ENCODE data around the gene NRG3. TPM values are rescaled to one million over a fixed set of nuclear protein-coding genes. Genes with fewer than 3 reads are reported as not detected.

Gene NRG3
- total and polyA plus RNA-seq, 2 of the 8 experiments (the other 6 are each of a cell fraction or from before 2014, with no cell fraction given): 4.2 to 5.0 TPM

DNA sequence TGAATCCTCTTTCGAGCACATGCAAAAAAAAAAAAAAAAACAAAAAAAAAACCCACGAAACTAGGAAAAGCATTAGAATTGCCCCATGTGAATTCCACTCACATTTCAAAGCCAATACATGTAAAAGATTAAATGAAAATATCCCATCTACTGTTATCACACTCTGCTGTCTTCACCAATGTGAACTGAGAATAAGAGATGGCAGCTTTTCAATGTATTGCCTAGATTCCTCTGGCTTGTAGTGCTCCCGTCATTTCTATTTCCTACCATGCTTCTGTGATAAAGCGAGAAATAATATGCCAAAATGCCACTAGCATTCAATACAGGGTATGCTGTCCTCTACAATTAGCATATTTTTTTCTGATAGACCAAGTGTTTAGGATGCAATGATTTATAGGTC is 517.0 kb downstream of the NRG3 start (continued):
- TF ChIP-seq RAD21 (IDR thresholded peaks at IDR 0.05 in 1 of 2, conservative IDR thresholded peaks at IDR 0.05 in 1 of 2; ENCODE audit: low read depth in 2 of 2, low read length in 2 of 2): no peak
- TF ChIP-seq PHF8 (conservative IDR thresholded peaks at IDR 0.05; ENCODE audit: low read depth, low read length): no peak
- no peak for TF ChIP-seq SAP30 (IDR thresholded peaks at IDR 0.05; ENCODE audit: insufficient read depth, insufficient replicate concordance, low read length)
- TF ChIP-seq, protein P1, sequence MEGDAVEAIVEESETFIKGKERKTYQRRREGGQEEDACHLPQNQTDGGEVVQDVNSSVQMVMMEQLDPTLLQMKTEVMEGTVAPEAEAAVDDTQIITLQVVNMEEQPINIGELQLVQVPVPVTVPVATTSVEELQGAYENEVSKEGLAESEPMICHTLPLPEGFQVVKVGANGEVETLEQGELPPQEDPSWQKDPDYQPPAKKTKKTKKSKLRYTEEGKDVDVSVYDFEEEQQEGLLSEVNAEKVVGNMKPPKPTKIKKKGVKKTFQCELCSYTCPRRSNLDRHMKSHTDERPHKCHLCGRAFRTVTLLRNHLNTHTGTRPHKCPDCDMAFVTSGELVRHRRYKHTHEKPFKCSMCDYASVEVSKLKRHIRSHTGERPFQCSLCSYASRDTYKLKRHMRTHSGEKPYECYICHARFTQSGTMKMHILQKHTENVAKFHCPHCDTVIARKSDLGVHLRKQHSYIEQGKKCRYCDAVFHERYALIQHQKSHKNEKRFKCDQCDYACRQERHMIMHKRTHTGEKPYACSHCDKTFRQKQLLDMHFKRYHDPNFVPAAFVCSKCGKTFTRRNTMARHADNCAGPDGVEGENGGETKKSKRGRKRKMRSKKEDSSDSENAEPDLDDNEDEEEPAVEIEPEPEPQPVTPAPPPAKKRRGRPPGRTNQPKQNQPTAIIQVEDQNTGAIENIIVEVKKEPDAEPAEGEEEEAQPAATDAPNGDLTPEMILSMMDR (IDR thresholded peaks at IDR 0.05; ENCODE audit: control extremely low read depth in 1 of 3, insufficient read depth in 1 of 3, low read depth in 1 of 3, low read length in 3 of 3): no peak
- TF ChIP-seq CBX5 (IDR thresholded peaks at IDR 0.05; ENCODE audit: low read depth, low read length): no peak
- TF ChIP-seq SUZ12 (IDR thresholded peaks at IDR 0.05; ENCODE audit: low read length): no peak
- no peak for TF ChIP-seq RBBP5 (IDR thresholded peaks at IDR 0.05; ENCODE audit: borderline replicate concordance, low read depth, low read length)
